Esophagus muscularis mucosa (tissue), 4 donors: Measurements from ENCODE around the gene PRSS53. TPM values are rescaled to one million over a fixed set of nuclear protein-coding genes. Genes with fewer than 3 reads are reported as not detected.

Experiments used
- DNase-seq: peaks from one replicate; pipeline ENCODE4 v3.0.0-alpha.2; 2017; ENCODE audit errors: extremely low spot score
- H3K27ac ChIP-seq, 4 donors: fragments of 200-600 bp; sonication (generic); replicated peaks in 1 of 4; 1 replicate in 3 of 4; 2 replicates in 1 of 4; pipeline ENCODE4 v1.5.1; 2016 to 2019; ENCODE audit warnings: mild to moderate bottlenecking in 1 of 4
- H3K27me3 ChIP-seq, 4 donors: fragments of 200-600 bp; sonication (generic); one replicate each; pipeline versions ENCODE4 v1.5.1 to v1.6.0; 2016 to 2019
- H3K36me3 ChIP-seq, 4 donors: fragments of 200-600 bp; sonication (generic); one replicate each; pipeline ENCODE4 v1.5.1; 2016 to 2019
- H3K4me1 ChIP-seq, 4 donors: fragments of 200-600 bp; sonication (generic); one replicate each; pipeline ENCODE4 v1.5.1; 2016 to 2019
- H3K4me3 ChIP-seq, 4 donors: fragments of 200-600 bp; sonication (generic); 1 replicate in 2 of 4; 2 replicates in 2 of 4; pipeline ENCODE4 v1.5.1; 2016 to 2019; ENCODE audit warnings: mild to moderate bottlenecking in 4 of 4, moderate library complexity in 1 of 4
- H3K9me3 ChIP-seq, 4 donors: fragments of 200-600 bp; sonication (generic); 1 replicate in 3 of 4; 2 replicates in 1 of 4; pipeline ENCODE4 v1.5.1; 2016 to 2019
- EP300 ChIP-seq: sonication (generic); formaldehyde crosslinking; IDR thresholded peaks from one replicate; pipeline ENCODE4 v1.6.1; 2017; ENCODE audit warnings: antibody characterized with exemption
- POLR2A ChIP-seq: fragments of 450-650 bp; IDR thresholded peaks from one replicate; pipeline ENCODE4 v1.6.1; 2017; ENCODE audit warnings: antibody characterized with exemption, moderate library complexity, mild to moderate bottlenecking, low read depth
- POLR2AphosphoS5 ChIP-seq, 2 donors: sonication (generic); formaldehyde crosslinking; IDR thresholded peaks; one replicate each; pipeline ENCODE4 v1.6.1; 2017; ENCODE audit warnings: antibody characterized with exemption in 2 of 2
- WGBS: methylation state at CpG from one replicate; pipeline ENCODE4 v1.1.5; 2018; 5-methylcytosine and 5-hydroxymethylcytosine counted together
- intact Hi-C: fragments of 100-400 bp; cut with DNase I; formaldehyde crosslinking; loops from one replicate; pipeline ENCODE4 v1.15.1; 2023
- total RNA-seq, 4 donors: library from RNA; depleted of rRNA; stranded (reverse); fragments of >200 nt; gene quantifications; one replicate each; pipeline versions ENCODE4 v1.1.0 to v1.2.1, GENCODE V29; 2016
- TF ChIP-seq, protein P1 (sequence below), 3 experiments: fragments of 200-600 bp in 2 of 3; fragments of 450-650 bp in 1 of 3; sonication (generic) in 2 of 3; IDR thresholded peaks; one replicate each; pipeline ENCODE4 v1.5.1; 2017 to 2019; ENCODE audit warnings: antibody characterized with exemption in 3 of 3, mild to moderate bottlenecking in 2 of 3, moderate library complexity in 1 of 3

Gene PRSS53
- total RNA-seq, 4 donors from 2014 or later: 0.83 to 2.3 (median 1.2) TPM

DNA sequence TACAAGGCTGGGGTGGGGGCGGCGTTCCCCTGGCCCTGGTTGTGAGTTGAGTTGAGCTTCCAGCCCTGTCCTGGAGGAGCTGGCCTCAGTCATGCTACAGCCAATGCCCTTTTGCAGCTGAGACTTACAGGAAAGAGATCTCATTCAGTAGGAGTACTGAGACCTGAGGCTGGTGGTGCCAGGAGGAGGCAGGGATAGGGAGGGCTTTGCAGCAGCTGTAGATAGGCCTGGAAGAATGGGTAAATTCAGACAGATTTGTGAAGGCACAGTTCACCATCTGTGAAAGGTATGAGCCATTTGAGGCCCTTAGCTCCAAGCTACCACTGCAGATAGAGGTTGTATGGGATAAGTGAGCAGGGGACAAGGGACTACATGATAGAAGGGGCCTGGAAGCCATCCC is 49.8 kb downstream of the PRSS53 start:
- TF ChIP-seq, protein P1, sequence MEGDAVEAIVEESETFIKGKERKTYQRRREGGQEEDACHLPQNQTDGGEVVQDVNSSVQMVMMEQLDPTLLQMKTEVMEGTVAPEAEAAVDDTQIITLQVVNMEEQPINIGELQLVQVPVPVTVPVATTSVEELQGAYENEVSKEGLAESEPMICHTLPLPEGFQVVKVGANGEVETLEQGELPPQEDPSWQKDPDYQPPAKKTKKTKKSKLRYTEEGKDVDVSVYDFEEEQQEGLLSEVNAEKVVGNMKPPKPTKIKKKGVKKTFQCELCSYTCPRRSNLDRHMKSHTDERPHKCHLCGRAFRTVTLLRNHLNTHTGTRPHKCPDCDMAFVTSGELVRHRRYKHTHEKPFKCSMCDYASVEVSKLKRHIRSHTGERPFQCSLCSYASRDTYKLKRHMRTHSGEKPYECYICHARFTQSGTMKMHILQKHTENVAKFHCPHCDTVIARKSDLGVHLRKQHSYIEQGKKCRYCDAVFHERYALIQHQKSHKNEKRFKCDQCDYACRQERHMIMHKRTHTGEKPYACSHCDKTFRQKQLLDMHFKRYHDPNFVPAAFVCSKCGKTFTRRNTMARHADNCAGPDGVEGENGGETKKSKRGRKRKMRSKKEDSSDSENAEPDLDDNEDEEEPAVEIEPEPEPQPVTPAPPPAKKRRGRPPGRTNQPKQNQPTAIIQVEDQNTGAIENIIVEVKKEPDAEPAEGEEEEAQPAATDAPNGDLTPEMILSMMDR (IDR thresholded peaks at IDR 0.05): no peak
- TF ChIP-seq POLR2A (no peak), EP300 (no peak)
- Histone ChIP-seq H3K36me3 (peaks cover 28 to 88% (median 75%) of the 10 kb centered on the region in 4 donors), H3K4me3 (no peak overlapping the region), H3K9me3 (no peaks in the 10 kb centered on the region), H3K27ac (no peak overlapping the region), H3K27me3 (no peaks in the 10 kb centered on the region), H3K4me1 (peaks cover 13 to 36% (median 27%) of the 10 kb centered on the region in 4 donors)
- no peak for DNase-seq
- WGBS: 92% methylated on average over 2 of the region's 2 CpGs
- intact Hi-C loops: no loop called here

DNA sequence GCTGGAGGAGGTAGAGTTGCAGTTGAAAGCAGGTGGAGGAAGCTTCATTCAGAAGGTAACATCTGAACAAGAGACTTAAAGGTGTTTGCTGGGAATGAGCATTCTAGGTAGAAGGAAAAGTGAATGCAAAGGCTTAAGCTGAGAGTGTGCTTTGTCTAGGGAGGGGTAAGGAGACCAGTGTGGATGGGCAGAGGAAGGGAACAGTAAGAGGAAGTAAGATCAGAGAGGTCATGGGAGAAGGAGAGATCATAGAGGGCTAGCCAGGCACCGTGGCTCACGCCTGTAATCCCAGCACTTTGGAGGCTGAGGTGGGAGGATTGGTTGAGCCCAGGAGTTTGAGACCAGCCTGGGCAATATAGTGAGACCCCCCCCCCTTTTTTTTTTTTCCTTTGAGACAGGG is 52.1 kb downstream of the PRSS53 start:
- WGBS: 39% methylated on average over 2 of the region's 2 CpGs
- TF ChIP-seq POLR2A (no peak), POLR2AphosphoS5 (IDR thresholded peaks at IDR 0.05) (no peak), EP300 (no peak)
- TF ChIP-seq, protein P1 (IDR thresholded peaks at IDR 0.05): no peak
- Histone ChIP-seq H3K36me3 (peaks cover 28 to 70% (median 61%) of the 10 kb centered on the region in 4 donors), H3K9me3 (no peaks in the 10 kb centered on the region), H3K27me3 (no peaks in the 10 kb centered on the region), H3K4me3 (no peak overlapping the region), H3K27ac (no peak overlapping the region), H3K4me1 (peaks cover 17 to 36% (median 31%) of the 10 kb centered on the region in 4 donors)
- intact Hi-C loops: no loop called here
- DNase-seq: no peak

DNA sequence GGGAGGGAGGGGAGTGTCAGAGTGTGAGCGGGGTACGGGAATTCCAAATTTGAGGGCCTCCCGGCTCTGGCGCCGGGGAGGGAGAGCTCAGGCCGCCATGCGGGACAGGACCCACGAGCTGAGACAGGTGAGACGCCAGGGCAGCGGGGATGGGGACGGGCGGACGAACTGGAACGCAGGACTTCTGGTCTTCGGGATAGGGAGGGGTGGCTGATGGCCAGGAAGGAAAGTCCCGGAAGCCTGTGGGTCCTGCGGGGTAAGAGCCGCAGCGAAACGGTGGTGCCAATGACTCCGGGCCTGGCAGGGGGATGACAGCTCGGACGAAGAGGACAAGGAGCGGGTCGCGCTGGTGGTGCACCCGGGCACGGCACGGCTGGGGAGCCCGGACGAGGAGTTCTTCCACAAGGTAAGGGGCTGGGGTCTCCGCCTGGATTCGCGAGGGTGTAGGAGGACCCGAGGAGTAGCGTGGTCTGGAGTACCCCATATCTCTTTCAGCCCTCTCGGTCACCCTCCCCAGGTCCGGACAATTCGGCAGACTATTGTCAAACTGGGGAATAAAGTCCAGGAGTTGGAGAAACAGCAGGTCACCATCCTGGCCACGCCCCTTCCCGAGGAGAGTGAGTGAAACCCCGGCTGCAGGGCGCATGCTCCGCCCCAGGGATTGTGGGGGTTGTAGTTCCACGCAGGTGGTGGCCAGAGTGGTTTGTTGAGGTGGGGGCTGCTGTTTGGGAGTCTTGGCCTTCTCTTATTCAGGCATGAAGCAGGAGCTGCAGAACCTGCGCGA is 54.8 kb downstream of the PRSS53 start:
- intact Hi-C loops: loop anchor here (5.0 kb wide), 1 partner anchor 37 kb away; no protein-coding TSS in a partner anchor
- H3K4me3 ChIP-seq: peak overlapping the region; percentile 76 to 94 (median 89)
- no peaks in the 10 kb centered on the region for H3K9me3 ChIP-seq
- peak; percentile 97 for DNase-seq
- under 1% methylated on average over 31 of the region's 47 CpGs for WGBS
- peaks cover 17 to 36% (median 31%) of the 10 kb centered on the region in 4 donors for H3K4me1 ChIP-seq
- H3K27me3 ChIP-seq: no peaks in the 10 kb centered on the region
- H3K36me3 ChIP-seq: peaks cover 14 to 45% (median 36%) of the 10 kb centered on the region in 4 donors
- peak overlapping the region; percentile 91 to 95 (median 95) for H3K27ac ChIP-seq
- peak; percentile 37 for TF ChIP-seq POLR2A
- TF ChIP-seq POLR2AphosphoS5 (IDR thresholded peaks at IDR 0.05): peak; percentile 78 to 93
- no peak for TF ChIP-seq EP300

Other genes starting within 250 kb of the PRSS53 start
- 10 to 100 TPM; 42.1 to 57.9 (median 45.5) TPM for gene BCL7C, start 194.9 kb downstream of the PRSS53 start, total RNA-seq
- gene CTF1, start 192.3 kb downstream of the PRSS53 start, total RNA-seq: 10 to 100 TPM in 2 of 4 donors, 1 to 10 TPM in 2; 6.2 to 18.8 (median 10.9) TPM
- 10 to 100 TPM; 12.1 to 28.1 (median 17.7) TPM for gene FBXL19, start 165.4 kb downstream of the PRSS53 start, total RNA-seq
- gene ORAI3, start 139.9 kb downstream of the PRSS53 start, total RNA-seq: 10 to 100 TPM; 33.0 to 56.5 (median 45.8) TPM
- gene SETD1A, start 131.2 kb downstream of the PRSS53 start, total RNA-seq: 10 to 100 TPM in 2 of 4 donors, 1 to 10 TPM in 2; 7.1 to 25.4 (median 9.9) TPM
- 10 to 100 TPM; 15.4 to 33.0 (median 17.9) TPM for gene HSD3B7, start 103.7 kb downstream of the PRSS53 start, total RNA-seq
- 1 to 10 TPM in 3 of 4 donors, under 1 TPM in 1; 0.92 to 2.6 (median 1.8) TPM for gene STX1B, start 78.3 kb downstream of the PRSS53 start, total RNA-seq
- gene STX4, start 55.4 kb downstream of the PRSS53 start, total RNA-seq: 10 to 100 TPM; 36.8 to 54.0 (median 41.0) TPM
- 10 to 100 TPM in 3 of 4 donors, 1 to 10 TPM in 1; 9.6 to 19.3 (median 10.6) TPM for gene ZNF668, start 14.7 kb downstream of the PRSS53 start, total RNA-seq
- 10 to 100 TPM; 11.6 to 17.6 (median 15.5) TPM for gene ZNF646, start 14.5 kb downstream of the PRSS53 start, total RNA-seq
- gene VKORC1, start 5.9 kb upstream of the PRSS53 start, total RNA-seq: 100 to 1,000 TPM in 2 of 4 donors, 10 to 100 TPM in 2; 81.4 to 122 (median 108) TPM
- 10 to 100 TPM; 34.1 to 73.7 (median 51.4) TPM for gene BCKDK, start 19.4 kb upstream of the PRSS53 start, total RNA-seq
- 10 to 100 TPM; 61.0 to 83.4 (median 72.6) TPM for gene KAT8, start 28.7 kb upstream of the PRSS53 start, total RNA-seq
- gene PRSS8, start 46.8 kb upstream of the PRSS53 start, total RNA-seq: under 1 TPM in 1 of 4 donors, not detected in 3; 0.34 TPM
- gene PRSS36, start 61.1 kb upstream of the PRSS53 start, total RNA-seq: 1 to 10 TPM; 2.7 to 8.4 (median 5.1) TPM
- 10 to 100 TPM; 24.0 to 45.1 (median 34.2) TPM for gene FUS, start 91.2 kb upstream of the PRSS53 start, total RNA-seq
- gene PYCARD, start 113.8 kb upstream of the PRSS53 start, total RNA-seq: 10 to 100 TPM; 14.5 to 28.9 (median 22.9) TPM
- under 1 TPM in 2 of 4 donors, not detected in 2; under 0.01 to 0.84 TPM for gene TRIM72, start 125.2 kb upstream of the PRSS53 start, total RNA-seq
- not detected for gene PYDC1, start 128.2 kb upstream of the PRSS53 start, total RNA-seq
- gene ITGAM, start 171.0 kb upstream of the PRSS53 start, total RNA-seq: 10 to 100 TPM; 12.2 to 25.2 (median 14.9) TPM